CD4-positive, alpha-beta T cell (primary cell): Measurements from ENCODE around the gene ROCK2. TPM values are rescaled to one million over a fixed set of nuclear protein-coding genes. Genes with fewer than 3 reads are reported as not detected.

ENCODE experiments used
- ATAC-seq: fragments of 200-7000 bp; cut with Tn5 transposase; one replicate; pipeline ENCODE4 v1.10.0; 2022; ENCODE audit warnings: mild to moderate bottlenecking; ENCODE audit not compliant: poor library complexity
- CTCF ChIA-PET: fragments of 350-600 bp; sonication (Branson Sonifier 250); formaldehyde crosslinking; loops from one replicate; lab custom pipeline; 2021; ENCODE audit warnings: antibody characterized with exemption, inconsistent platforms; lab: Charles Lee
- POLR2A ChIA-PET: fragments of 350-600 bp; sonication (Branson Sonifier 250); formaldehyde crosslinking; loops from one replicate; lab custom pipeline; 2021; ENCODE audit warnings: antibody characterized with exemption, inconsistent platforms; lab: Charles Lee
- DNase-seq, 14 experiments: peaks; one replicate each; pipeline ENCODE4 v3.0.0-alpha.2; 2013 to 2020; ENCODE audit warnings: mixed read lengths in 2 of 14
- H3K27ac ChIP-seq, 2 donors: one replicate each; pipeline versions ENCODE4 v1.5.1 to v1.7.0; 2013; ENCODE audit warnings: low read length in 2 of 2, low read depth in 1 of 2, mild to moderate bottlenecking in 1 of 2
- H3K27me3 ChIP-seq, 2 experiments: 1 replicate in 1 of 2; 2 replicates in 1 of 2; pipeline versions ENCODE4 v1.6.1 to v1.7.0; 2013; ENCODE audit warnings: low read length in 2 of 2, control low read depth in 1 of 2, mild to moderate bottlenecking in 1 of 2, moderate library complexity in 1 of 2; ENCODE audit not compliant: insufficient read depth in 2 of 2, control insufficient read depth in 1 of 2
- H3K36me3 ChIP-seq: one replicate; pipeline ENCODE4 v1.6.1; 2013; ENCODE audit warnings: low read length, control low read depth; ENCODE audit not compliant: insufficient read depth
- H3K4me1 ChIP-seq: one replicate; pipeline ENCODE4 v1.6.1; 2013; ENCODE audit warnings: low read length, control low read depth; ENCODE audit not compliant: insufficient read depth
- H3K4me3 ChIP-seq: one replicate; pipeline ENCODE4 v1.5.1; 2013; ENCODE audit warnings: mild to moderate bottlenecking, low read length, moderate library complexity
- H3K9me3 ChIP-seq, 2 experiments: 1 replicate in 1 of 2; 2 replicates in 1 of 2; pipeline versions ENCODE4 v1.6.1 to v1.7.0; 2013; ENCODE audit warnings: low read length in 2 of 2, mild to moderate bottlenecking in 2 of 2, control low read depth in 1 of 2, moderate library complexity in 1 of 2; ENCODE audit not compliant: control insufficient read depth in 1 of 2, insufficient read depth in 1 of 2
- H3K27ac Mint-ChIP-seq: one replicate; pipeline ENCODE4 v1.8.0; 2020; ENCODE audit warnings: mixed read lengths
- H3K27me3 Mint-ChIP-seq: one replicate; pipeline ENCODE4 v1.8.0; 2021; ENCODE audit warnings: mixed read lengths
- H3K36me3 Mint-ChIP-seq: one replicate; pipeline ENCODE4 v1.8.0; 2021; ENCODE audit warnings: low read depth, mixed read lengths
- H3K4me1 Mint-ChIP-seq: one replicate; pipeline ENCODE4 v1.8.0; 2021; ENCODE audit warnings: low read depth, mixed read lengths
- H3K4me3 Mint-ChIP-seq: one replicate; pipeline ENCODE4 v1.8.0; 2020; ENCODE audit warnings: mild to moderate bottlenecking, mixed read lengths
- H3K9me3 Mint-ChIP-seq: one replicate; pipeline ENCODE4 v1.8.0; 2020; ENCODE audit warnings: mixed read lengths
- CTCF ChIP-seq: fragments of 200-600 bp; IDR thresholded peaks from one replicate; pipeline ENCODE4 v1.8.0; 2022; ENCODE audit warnings: antibody characterized with exemption, mild to moderate bottlenecking
- intact Hi-C, 2 experiments: fragments of 100-400 bp; cut with DNase I in 1 of 2; cut with micrococcal nuclease in 1 of 2; formaldehyde crosslinking; loops; one replicate each; pipeline versions ENCODE4 v1.15.1 to v1.9.0; 2023 to 2025; cut with DNase I, micrococcal nuclease
- total RNA-seq, 174 experiments: library from RNA in 2 of 174; stranded (reverse) in 2 of 174; gene quantifications; one replicate each; pipeline ENCODE4 v1.2.3 and lab custom pipeline; 2021 to 2026

ROCK2 gene
- total RNA-seq, 2 experiments from 2014 or later, result 6.9 to 9.4 TPM

- no peak for ATAC-seq
- Mint-ChIP-seq H3K36me3 (peaks cover 14% of the 10 kb centered on the region), H3K27ac (no peak overlapping the region), H3K4me1 (no peaks in the 10 kb centered on the region), H3K9me3 (no peaks in the 10 kb centered on the region), H3K27me3 (no peaks in the 10 kb centered on the region), H3K4me3 (no peak overlapping the region)
- Histone ChIP-seq H3K36me3 (no peaks in the 10 kb centered on the region), H3K9me3 (no peaks in the 10 kb centered on the region), H3K27ac (no peak overlapping the region), H3K4me1 (no peaks in the 10 kb centered on the region), H3K4me3 (no peak overlapping the region), H3K27me3 (no peaks in the 10 kb centered on the region)
- TF ChIP-seq CTCF, result no peak
- intact Hi-C loops, result loop anchor here in 1 of 2 experiments (5.0 kb wide), 1 partner anchor 342 kb away; no protein-coding TSS in a partner anchor
- POLR2A ChIA-PET, result no interaction called here
- CTCF ChIA-PET, result no interaction called here
- DNase-seq, result peak in 2 of 14 experiments; percentile 10 to 13
Measured at GRCh38 chr2:11239666-11240462, 104.6 kb downstream of the ROCK2 start.

GRCh38 chr2:11239147-11239546 lies 105.3 kb downstream of the ROCK2 start:
- Histone ChIP-seq H3K27me3 (no peaks in the 10 kb centered on the region), H3K9me3 (no peaks in the 10 kb centered on the region), H3K4me1 (no peaks in the 10 kb centered on the region), H3K4me3 (no peak overlapping the region), H3K27ac (no peak overlapping the region), H3K36me3 (no peaks in the 10 kb centered on the region)
- Mint-ChIP-seq H3K4me3 (no peak overlapping the region), H3K27me3 (no peaks in the 10 kb centered on the region), H3K9me3 (no peaks in the 10 kb centered on the region), H3K4me1 (no peaks in the 10 kb centered on the region), H3K36me3 (peaks cover 14% of the 10 kb centered on the region), H3K27ac (no peak overlapping the region)
- no peak for ATAC-seq
- no peak for DNase-seq
- intact Hi-C loops, result loop anchor here in 1 of 2 experiments (5.0 kb wide), 1 partner anchor 343 kb away; no protein-coding TSS in a partner anchor
- ChIA-PET POLR2A (no interaction called here), CTCF (no interaction called here)
- no peak for TF ChIP-seq CTCF

- CTCF ChIA-PET, result no interaction called here
- Histone ChIP-seq H3K4me3 (no peak overlapping the region), H3K27me3 (no peaks in the 10 kb centered on the region), H3K9me3 (no peaks in the 10 kb centered on the region), H3K27ac (no peak overlapping the region), H3K36me3 (no peaks in the 10 kb centered on the region), H3K4me1 (no peaks in the 10 kb centered on the region)
- no peak for DNase-seq
- H3K4me1 Mint-ChIP-seq, result no peaks in the 10 kb centered on the region
- peaks cover 6% of the 10 kb centered on the region for H3K36me3 Mint-ChIP-seq
- H3K27me3 Mint-ChIP-seq, result no peaks in the 10 kb centered on the region
- no peak for TF ChIP-seq CTCF
- H3K9me3 Mint-ChIP-seq, result no peaks in the 10 kb centered on the region
- H3K4me3 Mint-ChIP-seq, result no peak overlapping the region
- POLR2A ChIA-PET, result no interaction called here
- no peak overlapping the region for H3K27ac Mint-ChIP-seq
- intact Hi-C loops, result loop anchor here in 1 of 2 experiments (5.0 kb wide), 1 partner anchor 345 kb away; no protein-coding TSS in a partner anchor
- ATAC-seq, result no peak
Measured at GRCh38 chr2:11237122-11237521, 107.3 kb downstream of the ROCK2 start.
